ENCODE measurements around the gene JAG1. TPM values are rescaled to one million over a fixed set of nuclear protein-coding genes. Genes with fewer than 3 reads are reported as not detected.

JAG1 gene
- total and polyA plus RNA-seq, 4 donors: 11.9 to 70.3 (median 46.8) TPM

GRCh38 chr20:10649797-10650160 lies 24.0 kb downstream of the JAG1 start:
- Histone ChIP-seq H3K36me3 (ENCODE audit: control insufficient read depth in 4 of 4, insufficient read depth in 4 of 4, low read length in 4 of 4) (peaks cover 21 to 62% (median 44%) of the 10 kb centered on the region in 4 donors), H3K27ac (ENCODE audit: low read depth in 1 of 2, low read length in 1 of 2) (no peak overlapping the region), H3K9ac (ENCODE audit: insufficient read depth in 1 of 2, low read length in 2 of 2) (no peak overlapping the region), H3K27me3 (ENCODE audit: control insufficient read depth in 3 of 3, insufficient read depth in 3 of 3, low read length in 2 of 3) (no peaks in the 10 kb centered on the region), H3K9me3 (ENCODE audit: control insufficient read depth in 4 of 4, insufficient read depth in 3 of 4, low read length in 3 of 4) (no peaks in the 10 kb centered on the region), H3K4me1 (ENCODE audit: control insufficient read depth in 5 of 5, insufficient read depth in 5 of 5, low read length in 5 of 5) (peaks cover 15 to 34% (median 19%) of the 10 kb centered on the region in 5 donors), H3K4me3 (no peak overlapping the region)
- ATAC-seq (ENCODE audit: insufficient read depth, low FRiP score) (no peak), DNase-seq (no peak)
- WGBS, 2 donors: 79 to 90% methylated on average over 3 of the region's 3 CpGs
- no peak for TF ChIP-seq CTCF (IDR thresholded peaks at IDR 0.05; ENCODE audit: control extremely low read depth, extremely low read depth)

GRCh38 chr20:10649080-10649796 lies 24.6 kb downstream of the JAG1 start:
- H3K4me1 ChIP-seq (ENCODE audit: control insufficient read depth in 5 of 5, insufficient read depth in 5 of 5, low read length in 5 of 5): peaks cover 13 to 34% (median 17%) of the 10 kb centered on the region in 5 donors
- H3K9ac ChIP-seq (ENCODE audit: insufficient read depth in 1 of 2, low read length in 2 of 2): no peak overlapping the region
- no peak for TF ChIP-seq CTCF (IDR thresholded peaks at IDR 0.05; ENCODE audit: control extremely low read depth, extremely low read depth)
- DNase-seq: no peak
- no peak overlapping the region for H3K4me3 ChIP-seq
- H3K27me3 ChIP-seq (ENCODE audit: control insufficient read depth in 3 of 3, insufficient read depth in 3 of 3, low read length in 2 of 3): no peaks in the 10 kb centered on the region
- H3K36me3 ChIP-seq (ENCODE audit: control insufficient read depth in 4 of 4, insufficient read depth in 4 of 4, low read length in 4 of 4): peaks cover 22 to 63% (median 47%) of the 10 kb centered on the region in 4 donors
- ATAC-seq (ENCODE audit: insufficient read depth, low FRiP score): no peak
- H3K27ac ChIP-seq (ENCODE audit: low read depth in 1 of 2, low read length in 1 of 2): no peak overlapping the region
- H3K9me3 ChIP-seq (ENCODE audit: control insufficient read depth in 4 of 4, insufficient read depth in 3 of 4, low read length in 3 of 4): no peaks in the 10 kb centered on the region
- WGBS, 2 donors: 89 to 97% methylated on average over 8 of the region's 8 CpGs

- Histone ChIP-seq H3K9ac (ENCODE audit: insufficient read depth in 1 of 2, low read length in 2 of 2) (no peak overlapping the region), H3K36me3 (ENCODE audit: control insufficient read depth in 4 of 4, insufficient read depth in 4 of 4, low read length in 4 of 4) (peaks cover 27 to 67% (median 52%) of the 10 kb centered on the region in 4 donors), H3K4me3 (no peak overlapping the region), H3K4me1 (ENCODE audit: control insufficient read depth in 5 of 5, insufficient read depth in 5 of 5, low read length in 5 of 5) (peaks cover 7 to 34% (median 16%) of the 10 kb centered on the region in 5 donors), H3K27me3 (ENCODE audit: control insufficient read depth in 3 of 3, insufficient read depth in 3 of 3, low read length in 2 of 3) (no peaks in the 10 kb centered on the region), H3K9me3 (ENCODE audit: control insufficient read depth in 4 of 4, insufficient read depth in 3 of 4, low read length in 3 of 4) (no peaks in the 10 kb centered on the region), H3K27ac (ENCODE audit: low read depth in 1 of 2, low read length in 1 of 2) (no peak overlapping the region)
- no peak for DNase-seq
- 92 to 94% methylated on average over 8 of the region's 8 CpGs for WGBS, 2 donors
- ATAC-seq (ENCODE audit: insufficient read depth, low FRiP score): no peak
- TF ChIP-seq CTCF (IDR thresholded peaks at IDR 0.05; ENCODE audit: control extremely low read depth, extremely low read depth): no peak
Observed at GRCh38 chr20:10648651-10649050, 25.1 kb downstream of the JAG1 start.
